DOHH2 (cell line): ENCODE measurements around the gene CIPC.

ENCODE experiments used
- H3F3A ChIP-seq: fragments of 200-600 bp; sonication (generic), shearing (Covaris generic); 2 replicates; pipeline ENCODE4 v1.6.0; 2016; ENCODE audit warnings: antibody characterized with exemption, mild to moderate bottlenecking; ENCODE audit not compliant: control insufficient read depth, insufficient read depth
- H3K27ac ChIP-seq: fragments of 200-600 bp; sonication (generic); 2 replicates; pipeline ENCODE4 v1.5.1; 2014; ENCODE audit warnings: low read depth, mild to moderate bottlenecking, low read length, moderate library complexity
- H3K27me3 ChIP-seq: fragments of 200-600 bp; sonication (generic); 2 replicates; pipeline ENCODE4 v1.6.1; 2014; ENCODE audit warnings: mild to moderate bottlenecking, low read length, mixed read lengths; ENCODE audit not compliant: control insufficient read depth
- H3K36me3 ChIP-seq: fragments of 200-600 bp; sonication (generic); 2 replicates; pipeline ENCODE4 v1.6.1; 2014; ENCODE audit warnings: mild to moderate bottlenecking, low read length, moderate library complexity, mixed read lengths; ENCODE audit not compliant: control insufficient read depth
- H3K4me1 ChIP-seq: fragments of 200-600 bp; sonication (generic); 2 replicates; pipeline ENCODE4 v1.6.1; 2014; ENCODE audit warnings: mild to moderate bottlenecking, low read length, mixed read lengths; ENCODE audit not compliant: control insufficient read depth
- H3K4me2 ChIP-seq: fragments of 200-600 bp; sonication (generic); 2 replicates; pipeline ENCODE4 v1.6.0; 2014; ENCODE audit warnings: mild to moderate bottlenecking, low read length, moderate library complexity
- H3K4me3 ChIP-seq: fragments of 200-600 bp; sonication (generic); 2 replicates; pipeline ENCODE4 v1.5.1; 2014; ENCODE audit warnings: mild to moderate bottlenecking, low read length, mixed read lengths
- H3K79me2 ChIP-seq: fragments of 200-600 bp; sonication (generic); 2 replicates; pipeline ENCODE4 v1.6.1; 2014; ENCODE audit warnings: mild to moderate bottlenecking, low read length, mixed read lengths; ENCODE audit not compliant: control insufficient read depth
- H3K9me2 ChIP-seq: fragments of 200-600 bp; sonication (generic); replicated peaks from 2 replicates; pipeline ENCODE4 v1.6.1; 2014; ENCODE audit warnings: mild to moderate bottlenecking, low read length, mixed read lengths; ENCODE audit not compliant: control insufficient read depth
- H3K9me3 ChIP-seq: fragments of 200-600 bp; sonication (generic); 2 replicates; pipeline ENCODE4 v1.6.1; 2014; ENCODE audit warnings: antibody characterized with exemption, low read length, mixed read lengths; ENCODE audit not compliant: control insufficient read depth, insufficient read depth
- H4K20me1 ChIP-seq: fragments of 200-600 bp; sonication (generic); 2 replicates; pipeline ENCODE4 v1.6.0; 2014; ENCODE audit warnings: low read depth, mild to moderate bottlenecking, antibody characterized with exemption, low read length, moderate library complexity; ENCODE audit not compliant: control insufficient read depth, insufficient read depth
- CTCF ChIP-seq: fragments of 200-600 bp; sonication (generic); IDR thresholded peaks from one replicate; pipeline ENCODE4 v1.5.1; 2014; ENCODE audit warnings: antibody characterized with exemption, mild to moderate bottlenecking, low read depth, low read length; ENCODE audit not compliant: poor library complexity, severe bottlenecking
- EZH2phosphoT487 ChIP-seq: fragments of 200-600 bp; sonication (generic); IDR thresholded peaks from 2 replicates; pipeline ENCODE4 v1.6.1; 2017; ENCODE audit warnings: borderline replicate concordance, mild to moderate bottlenecking, antibody characterized with exemption, low read length, moderate library complexity, mixed read lengths

CIPC gene

GRCh38 chr14:77151918-77152588 is 54.0 kb downstream of the CIPC start:
- no peaks in the 10 kb centered on the region for H4K20me1 ChIP-seq
- H3K4me3 ChIP-seq = no peak overlapping the region
- no peak overlapping the region for H3K27ac ChIP-seq
- H3K79me2 ChIP-seq = no peaks in the 10 kb centered on the region
- no peaks in the 10 kb centered on the region for H3K9me3 ChIP-seq
- no peak overlapping the region for H3K4me2 ChIP-seq
- peaks cover 21% of the 10 kb centered on the region for H3K27me3 ChIP-seq
- no peak for TF ChIP-seq EZH2phosphoT487
- TF ChIP-seq CTCF = no peak
- H3K36me3 ChIP-seq = no peaks in the 10 kb centered on the region
- no peaks in the 10 kb centered on the region for H3K9me2 ChIP-seq
- no peaks in the 10 kb centered on the region for H3F3A ChIP-seq
- H3K4me1 ChIP-seq = 0 out of 2 replicates have a peak, but pooled peaks cover 3% of the 10 kb centered on the region

- H3K79me2 ChIP-seq = no peaks in the 10 kb centered on the region
- H3K4me2 ChIP-seq = no peak overlapping the region
- no peaks in the 10 kb centered on the region for H3K36me3 ChIP-seq
- H3K9me2 ChIP-seq = no peaks in the 10 kb centered on the region
- 0 out of 2 replicates have a peak, but pooled peaks cover 3% of the 10 kb centered on the region for H3K4me1 ChIP-seq
- no peaks in the 10 kb centered on the region for H3K9me3 ChIP-seq
- no peak overlapping the region for H3K27ac ChIP-seq
- no peak for TF ChIP-seq CTCF
- TF ChIP-seq EZH2phosphoT487 = no peak
- H3F3A ChIP-seq = no peaks in the 10 kb centered on the region
- H3K27me3 ChIP-seq = peaks cover 24% of the 10 kb centered on the region
- H4K20me1 ChIP-seq = no peaks in the 10 kb centered on the region
- H3K4me3 ChIP-seq = no peak overlapping the region
These were observed 55.7 kb downstream of the CIPC start for GRCh38 chr14:77153802-77154201.

GRCh38 chr14:77154421-77154820 is 56.4 kb downstream of the CIPC start:
- Histone ChIP-seq H3K27me3 (peaks cover 26% of the 10 kb centered on the region), H3K4me1 (0 out of 2 replicates have a peak, but pooled peaks cover 3% of the 10 kb centered on the region), H3K4me3 (no peak overlapping the region), H3F3A (no peaks in the 10 kb centered on the region), H3K27ac (no peak overlapping the region), H4K20me1 (no peaks in the 10 kb centered on the region), H3K79me2 (no peaks in the 10 kb centered on the region), H3K36me3 (no peaks in the 10 kb centered on the region), H3K4me2 (no peak overlapping the region), H3K9me3 (no peaks in the 10 kb centered on the region), H3K9me2 (no peaks in the 10 kb centered on the region)
- TF ChIP-seq EZH2phosphoT487 (no peak), CTCF (no peak)
